GM12873 (cell line): Measurements from ENCODE around the gene UVSSA.

Experiments
- TF ChIP-seq, protein P1 (sequence below): IDR thresholded peaks from 2 replicates; pipeline ENCODE4 v1.5.1; 2012; ENCODE audit warnings: low read depth, mild to moderate bottlenecking, moderate library complexity, low read length, control low read depth; ENCODE audit not compliant: insufficient read depth; ENCODE audit errors: missing control alignments

UVSSA gene

GRCh38 chr4:1381181-1381621 is 34.2 kb downstream of the UVSSA start:
- TF ChIP-seq, protein P1, sequence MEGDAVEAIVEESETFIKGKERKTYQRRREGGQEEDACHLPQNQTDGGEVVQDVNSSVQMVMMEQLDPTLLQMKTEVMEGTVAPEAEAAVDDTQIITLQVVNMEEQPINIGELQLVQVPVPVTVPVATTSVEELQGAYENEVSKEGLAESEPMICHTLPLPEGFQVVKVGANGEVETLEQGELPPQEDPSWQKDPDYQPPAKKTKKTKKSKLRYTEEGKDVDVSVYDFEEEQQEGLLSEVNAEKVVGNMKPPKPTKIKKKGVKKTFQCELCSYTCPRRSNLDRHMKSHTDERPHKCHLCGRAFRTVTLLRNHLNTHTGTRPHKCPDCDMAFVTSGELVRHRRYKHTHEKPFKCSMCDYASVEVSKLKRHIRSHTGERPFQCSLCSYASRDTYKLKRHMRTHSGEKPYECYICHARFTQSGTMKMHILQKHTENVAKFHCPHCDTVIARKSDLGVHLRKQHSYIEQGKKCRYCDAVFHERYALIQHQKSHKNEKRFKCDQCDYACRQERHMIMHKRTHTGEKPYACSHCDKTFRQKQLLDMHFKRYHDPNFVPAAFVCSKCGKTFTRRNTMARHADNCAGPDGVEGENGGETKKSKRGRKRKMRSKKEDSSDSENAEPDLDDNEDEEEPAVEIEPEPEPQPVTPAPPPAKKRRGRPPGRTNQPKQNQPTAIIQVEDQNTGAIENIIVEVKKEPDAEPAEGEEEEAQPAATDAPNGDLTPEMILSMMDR, result no peak

DNA sequence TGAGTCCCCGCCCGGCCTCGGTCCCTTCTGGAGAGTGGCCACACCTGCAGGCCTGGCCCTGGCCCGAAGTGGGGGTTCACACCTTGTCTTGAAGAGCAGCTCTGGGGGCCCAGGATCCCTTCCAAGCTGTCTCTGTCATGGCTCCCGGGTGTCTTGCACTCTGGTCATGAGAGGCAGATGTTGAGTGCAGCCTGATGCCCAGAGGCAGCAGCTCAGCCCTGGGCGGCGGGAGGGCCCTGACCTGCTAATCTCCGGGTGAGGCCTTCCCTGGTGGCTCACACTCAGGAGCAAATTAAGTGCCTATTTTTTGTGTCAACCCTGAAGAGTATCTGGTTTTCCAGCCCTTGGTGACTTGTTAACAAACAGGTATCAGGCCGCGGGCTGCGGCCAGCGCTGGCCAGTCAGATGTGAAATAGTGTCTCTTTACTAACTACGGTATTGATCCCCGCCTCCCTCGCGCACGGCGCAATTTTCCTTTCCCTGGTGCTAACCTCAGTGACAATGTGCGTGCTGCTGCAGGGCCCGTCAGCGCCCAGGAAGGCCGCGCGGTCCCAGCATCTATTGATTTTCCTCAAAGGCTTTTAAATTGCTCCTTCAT is 35.0 kb downstream of the UVSSA start:
- TF ChIP-seq, protein P1, result no peak

DNA sequence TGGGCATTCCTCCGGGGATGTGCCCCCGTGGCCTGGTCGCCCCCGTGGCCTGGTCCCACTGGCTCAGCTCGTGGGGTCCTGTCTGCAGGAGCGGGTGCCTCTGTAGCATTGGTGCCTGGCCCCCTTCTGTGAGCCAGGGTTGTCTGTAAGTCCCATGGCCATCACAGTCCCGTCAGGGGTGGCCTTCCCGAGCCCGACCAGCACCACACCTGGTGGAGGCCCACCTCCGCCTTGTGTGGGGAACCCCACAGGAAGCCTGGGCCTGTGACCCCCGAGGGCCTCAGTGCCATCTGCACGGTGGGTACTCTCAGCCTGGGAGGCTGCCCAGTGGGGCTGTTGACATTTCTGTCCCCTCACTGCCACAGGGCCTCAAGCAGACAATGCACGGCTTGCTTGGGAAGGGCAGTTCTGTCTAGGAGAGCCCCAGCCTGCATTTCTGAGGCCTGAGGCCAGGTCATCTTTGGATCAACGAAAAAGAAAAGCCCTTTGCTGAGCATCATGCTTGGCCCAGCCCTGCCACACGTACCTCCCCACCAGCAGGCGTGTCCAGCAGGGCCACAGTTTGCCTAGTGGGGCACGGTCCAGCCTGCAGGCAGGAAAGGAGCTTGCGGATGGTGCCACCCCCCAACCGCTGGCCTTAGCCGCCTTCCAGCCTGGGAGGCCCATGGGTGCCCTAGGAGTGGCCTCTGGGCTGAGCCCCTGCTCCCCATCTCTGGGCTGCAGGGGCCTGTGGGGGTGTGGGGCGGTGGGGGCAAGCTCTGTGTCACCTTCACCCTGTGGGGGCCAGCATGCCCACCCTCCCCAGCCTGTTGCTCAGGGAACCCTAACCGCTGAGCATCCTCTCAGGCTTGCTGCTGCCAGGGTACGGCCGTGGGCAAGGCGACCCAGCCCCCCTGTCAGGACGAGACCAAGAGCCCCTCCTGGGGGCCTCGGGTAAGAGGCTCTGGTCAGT is 36.0 kb downstream of the UVSSA start:
- TF ChIP-seq, protein P1, result no peak

- TF ChIP-seq, protein P1, result no peak
Observed at GRCh38 chr4:1383728-1384591, 37.0 kb downstream of the UVSSA start.

DNA sequence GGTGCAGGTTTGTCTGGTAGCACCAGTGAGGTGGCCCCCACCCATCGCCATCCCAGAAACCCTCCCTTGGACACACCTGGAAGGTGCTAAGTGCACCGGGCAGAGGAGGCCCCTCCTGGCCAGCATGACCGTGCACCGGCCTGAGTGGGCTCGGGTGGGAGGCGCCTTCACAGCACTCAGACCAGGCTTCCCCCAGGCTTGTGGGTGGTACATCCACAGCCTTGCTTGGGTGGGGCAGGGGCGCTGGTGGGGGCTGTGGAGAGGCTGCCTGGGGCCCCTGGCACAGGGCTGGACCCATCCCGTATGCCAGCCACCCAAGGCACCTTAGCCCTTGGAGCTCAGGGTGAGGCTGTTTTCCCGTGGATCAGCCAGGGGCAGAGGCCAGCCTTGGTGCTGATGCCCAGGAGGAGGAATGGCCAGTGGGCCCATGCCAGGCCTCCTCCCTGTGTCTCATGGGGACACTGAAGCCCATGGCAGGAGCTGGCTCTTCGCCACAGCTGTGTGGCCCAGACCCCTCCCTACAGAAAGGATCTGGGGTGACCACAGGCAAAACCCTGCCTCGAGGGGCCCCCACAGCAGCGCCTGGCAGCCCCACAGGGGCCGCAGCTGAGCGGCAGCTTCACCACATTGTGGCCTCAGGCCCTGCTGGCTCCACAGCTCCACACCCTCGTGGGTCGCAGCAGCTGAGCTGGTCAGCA is 37.8 kb downstream of the UVSSA start:
- TF ChIP-seq, protein P1, result no peak

- TF ChIP-seq, protein P1, result no peak
Observed at GRCh38 chr4:1385373-1386340, 38.6 kb downstream of the UVSSA start.
